HEK293 (cell line): Measurements from ENCODE around the gene OLFM2.

Experiments
- FEZF1 ChIP-seq: fragments of 450-650 bp; formaldehyde crosslinking; IDR thresholded peaks from 2 replicates; pipeline ENCODE4 v1.5.1; 2016; ENCODE audit warnings: missing biosample characterization, missing genetic modification characterization
- GLIS2 ChIP-seq: fragments of 450-650 bp; formaldehyde crosslinking; IDR thresholded peaks from 2 replicates; pipeline ENCODE4 v1.5.1; 2016; ENCODE audit warnings: missing biosample characterization, missing genetic modification characterization
- IKZF3 ChIP-seq: fragments of 450-650 bp; IDR thresholded peaks from 2 replicates; pipeline ENCODE4 v1.5.0; 2018; ENCODE audit warnings: missing biosample characterization, mild to moderate bottlenecking, missing genetic modification characterization, moderate library complexity
- KLF8 ChIP-seq: fragments of 450-650 bp; formaldehyde crosslinking; IDR thresholded peaks from 2 replicates; pipeline ENCODE4 v1.5.1; 2016; ENCODE audit warnings: missing biosample characterization, missing genetic modification characterization
- RBAK ChIP-seq: fragments of 450-650 bp; formaldehyde crosslinking; IDR thresholded peaks from 2 replicates; pipeline ENCODE4 v1.5.1; 2016; ENCODE audit warnings: missing biosample characterization, missing genetic modification characterization
- TCF7L2 ChIP-seq: IDR thresholded peaks from 2 replicates; pipeline ENCODE4 v1.6.1; 2011; ENCODE audit warnings: low read depth, mild to moderate bottlenecking, inconsistent platforms, low read length, moderate library complexity, borderline replicate concordance
- ZBTB7A ChIP-seq: fragments of 450-650 bp; formaldehyde crosslinking; IDR thresholded peaks from 2 replicates; pipeline ENCODE4 v1.5.1; 2016; ENCODE audit warnings: low read depth, missing biosample characterization, missing genetic modification characterization
- ZBTB8A ChIP-seq: fragments of 450-650 bp; formaldehyde crosslinking; IDR thresholded peaks from 2 replicates; pipeline ENCODE4 v1.5.1; 2016; ENCODE audit warnings: missing biosample characterization, missing genetic modification characterization
- ZIC2 ChIP-seq: fragments of 450-650 bp; formaldehyde crosslinking; IDR thresholded peaks from 2 replicates; pipeline ENCODE4 v1.5.1; 2016; ENCODE audit warnings: missing biosample characterization, missing genetic modification characterization
- ZNF112 ChIP-seq: fragments of 450-650 bp; formaldehyde crosslinking; IDR thresholded peaks from 2 replicates; pipeline ENCODE4 v1.5.0; 2017; ENCODE audit warnings: missing biosample characterization, missing genetic modification characterization
- ZNF24 ChIP-seq: fragments of 450-650 bp; formaldehyde crosslinking; IDR thresholded peaks from 2 replicates; pipeline ENCODE4 v1.5.1; 2016; ENCODE audit warnings: missing biosample characterization, missing genetic modification characterization
- ZNF423 ChIP-seq: fragments of 450-650 bp; formaldehyde crosslinking; IDR thresholded peaks from 2 replicates; pipeline ENCODE4 v1.5.1; 2016; ENCODE audit warnings: missing biosample characterization, missing genetic modification characterization
- ZNF48 ChIP-seq: fragments of 450-650 bp; formaldehyde crosslinking; IDR thresholded peaks from 2 replicates; pipeline ENCODE4 v1.5.1; 2016; ENCODE audit warnings: missing biosample characterization, missing genetic modification characterization
- ZNF549 ChIP-seq: fragments of 450-650 bp; IDR thresholded peaks from 2 replicates; pipeline ENCODE4 v1.5.1; 2018; ENCODE audit warnings: missing biosample characterization, missing genetic modification characterization, mild to moderate bottlenecking, inconsistent platforms, moderate library complexity
- ZNF623 ChIP-seq: fragments of 450-650 bp; formaldehyde crosslinking; IDR thresholded peaks from 2 replicates; pipeline ENCODE4 v1.5.1; 2016; ENCODE audit warnings: missing biosample characterization, missing genetic modification characterization
- ZNF701 ChIP-seq: fragments of 450-650 bp; formaldehyde crosslinking; IDR thresholded peaks from 2 replicates; pipeline ENCODE4 v1.5.1; 2016; ENCODE audit warnings: missing biosample characterization, missing genetic modification characterization
- ZNF747 ChIP-seq: fragments of 450-650 bp; formaldehyde crosslinking; IDR thresholded peaks from 2 replicates; pipeline ENCODE4 v1.5.1; 2016; ENCODE audit warnings: missing biosample characterization, missing genetic modification characterization
- ZSCAN16 ChIP-seq: fragments of 450-650 bp; formaldehyde crosslinking; IDR thresholded peaks from 2 replicates; pipeline ENCODE4 v1.5.1; 2016; ENCODE audit warnings: missing biosample characterization, missing genetic modification characterization
- TF ChIP-seq, protein P1 (sequence below): fragments of 450-650 bp; formaldehyde crosslinking; IDR thresholded peaks from 2 replicates; pipeline ENCODE4 v1.5.1; 2016; ENCODE audit warnings: missing biosample characterization, missing genetic modification characterization, borderline replicate concordance
- TF ChIP-seq, protein P2 (sequence below): fragments of 450-650 bp; formaldehyde crosslinking; IDR thresholded peaks from 2 replicates; pipeline ENCODE4 v1.5.1; 2016; ENCODE audit warnings: missing biosample characterization, missing genetic modification characterization, borderline replicate concordance
- TF ChIP-seq, protein P3 (sequence below): sonication (generic); formaldehyde crosslinking; IDR thresholded peaks from 2 replicates; pipeline ENCODE4 v1.8.1; 2022; ENCODE audit warnings: mild to moderate bottlenecking, moderate library complexity, missing genetic modification reagents
- TF ChIP-seq, protein P4 (sequence below): fragments of 450-650 bp; IDR thresholded peaks from 2 replicates; pipeline ENCODE4 v1.5.1; 2018; ENCODE audit warnings: missing biosample characterization, missing genetic modification characterization
- TF ChIP-seq, protein P5 (sequence below): fragments of 450-650 bp; formaldehyde crosslinking; IDR thresholded peaks from 2 replicates; pipeline ENCODE4 v1.5.1; 2016; ENCODE audit warnings: missing biosample characterization, missing genetic modification characterization
- TF ChIP-seq, protein P6 (sequence below): fragments of 450-650 bp; formaldehyde crosslinking; IDR thresholded peaks from 2 replicates; pipeline ENCODE4 v1.5.1; 2016; ENCODE audit warnings: missing biosample characterization, missing genetic modification characterization, low read depth

Gene OLFM2

DNA sequence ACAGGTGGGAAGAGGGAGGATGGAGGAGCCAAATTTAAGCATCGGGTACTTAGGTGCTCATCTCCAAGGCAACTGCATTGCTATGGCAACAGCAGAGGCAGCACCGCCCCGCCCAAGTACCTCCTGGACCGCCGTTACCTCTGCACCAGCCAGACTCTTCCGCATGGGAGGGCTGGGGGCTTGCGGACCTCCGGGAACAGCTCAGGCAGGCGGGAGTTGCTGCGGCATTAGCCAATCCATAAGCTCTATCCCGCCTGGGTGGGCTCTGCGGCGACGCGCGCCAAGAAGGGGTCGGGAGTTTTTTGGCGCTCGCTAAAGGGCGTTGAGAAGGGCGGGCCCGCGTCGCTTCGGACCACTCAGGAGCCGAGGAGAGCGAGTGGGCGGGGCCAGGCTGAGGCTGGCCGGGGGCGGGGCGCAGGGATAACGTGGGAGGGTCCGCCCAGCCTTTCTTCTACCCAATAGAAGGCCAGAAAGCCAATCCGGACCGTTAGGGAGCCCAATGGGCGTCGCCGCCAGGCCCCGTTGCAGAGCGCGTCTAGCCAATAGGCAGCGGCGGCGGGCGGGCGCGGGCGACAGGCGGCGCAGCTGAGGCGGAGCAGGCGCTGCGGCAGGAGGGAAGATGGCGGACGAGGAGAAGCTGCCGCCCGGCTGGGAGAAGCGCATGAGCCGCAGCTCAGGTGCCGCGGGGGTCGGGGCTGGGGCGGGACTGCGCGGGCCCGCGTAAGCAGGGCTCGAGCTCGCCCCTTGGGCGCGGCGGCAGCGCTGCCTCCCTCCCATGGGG lies 101.4 kb downstream of the OLFM2 start, which contains the start of gene PIN1 (continued):
- TF ChIP-seq ZNF549 (no peak), ZIC2 (tag by site-specific recombination) (no peak), ZNF24 (tag by site-specific recombination) (no peak), ZNF112 (no peak), ZBTB8A (tag by site-specific recombination) (peak; percentile 35; the same call in 1 of the 2 replicates), ZSCAN16 (tag by site-specific recombination) (no peak), FEZF1 (no peak), IKZF3 (tag by site-specific recombination) (no peak), ZNF423 (tag by site-specific recombination) (no peak), ZNF747 (tag by site-specific recombination) (no peak), KLF8 (peak; percentile 97), ZNF701 (tag by site-specific recombination) (no peak), ZNF623 (tag by site-specific recombination) (no peak), ZBTB7A (tag by site-specific recombination) (no peak), ZNF48 (tag by site-specific recombination) (no peak), RBAK (tag by site-specific recombination) (no peak), GLIS2 (tag by site-specific recombination) (peak; percentile 82), TCF7L2 (no peak)
- TF ChIP-seq, protein P1, sequence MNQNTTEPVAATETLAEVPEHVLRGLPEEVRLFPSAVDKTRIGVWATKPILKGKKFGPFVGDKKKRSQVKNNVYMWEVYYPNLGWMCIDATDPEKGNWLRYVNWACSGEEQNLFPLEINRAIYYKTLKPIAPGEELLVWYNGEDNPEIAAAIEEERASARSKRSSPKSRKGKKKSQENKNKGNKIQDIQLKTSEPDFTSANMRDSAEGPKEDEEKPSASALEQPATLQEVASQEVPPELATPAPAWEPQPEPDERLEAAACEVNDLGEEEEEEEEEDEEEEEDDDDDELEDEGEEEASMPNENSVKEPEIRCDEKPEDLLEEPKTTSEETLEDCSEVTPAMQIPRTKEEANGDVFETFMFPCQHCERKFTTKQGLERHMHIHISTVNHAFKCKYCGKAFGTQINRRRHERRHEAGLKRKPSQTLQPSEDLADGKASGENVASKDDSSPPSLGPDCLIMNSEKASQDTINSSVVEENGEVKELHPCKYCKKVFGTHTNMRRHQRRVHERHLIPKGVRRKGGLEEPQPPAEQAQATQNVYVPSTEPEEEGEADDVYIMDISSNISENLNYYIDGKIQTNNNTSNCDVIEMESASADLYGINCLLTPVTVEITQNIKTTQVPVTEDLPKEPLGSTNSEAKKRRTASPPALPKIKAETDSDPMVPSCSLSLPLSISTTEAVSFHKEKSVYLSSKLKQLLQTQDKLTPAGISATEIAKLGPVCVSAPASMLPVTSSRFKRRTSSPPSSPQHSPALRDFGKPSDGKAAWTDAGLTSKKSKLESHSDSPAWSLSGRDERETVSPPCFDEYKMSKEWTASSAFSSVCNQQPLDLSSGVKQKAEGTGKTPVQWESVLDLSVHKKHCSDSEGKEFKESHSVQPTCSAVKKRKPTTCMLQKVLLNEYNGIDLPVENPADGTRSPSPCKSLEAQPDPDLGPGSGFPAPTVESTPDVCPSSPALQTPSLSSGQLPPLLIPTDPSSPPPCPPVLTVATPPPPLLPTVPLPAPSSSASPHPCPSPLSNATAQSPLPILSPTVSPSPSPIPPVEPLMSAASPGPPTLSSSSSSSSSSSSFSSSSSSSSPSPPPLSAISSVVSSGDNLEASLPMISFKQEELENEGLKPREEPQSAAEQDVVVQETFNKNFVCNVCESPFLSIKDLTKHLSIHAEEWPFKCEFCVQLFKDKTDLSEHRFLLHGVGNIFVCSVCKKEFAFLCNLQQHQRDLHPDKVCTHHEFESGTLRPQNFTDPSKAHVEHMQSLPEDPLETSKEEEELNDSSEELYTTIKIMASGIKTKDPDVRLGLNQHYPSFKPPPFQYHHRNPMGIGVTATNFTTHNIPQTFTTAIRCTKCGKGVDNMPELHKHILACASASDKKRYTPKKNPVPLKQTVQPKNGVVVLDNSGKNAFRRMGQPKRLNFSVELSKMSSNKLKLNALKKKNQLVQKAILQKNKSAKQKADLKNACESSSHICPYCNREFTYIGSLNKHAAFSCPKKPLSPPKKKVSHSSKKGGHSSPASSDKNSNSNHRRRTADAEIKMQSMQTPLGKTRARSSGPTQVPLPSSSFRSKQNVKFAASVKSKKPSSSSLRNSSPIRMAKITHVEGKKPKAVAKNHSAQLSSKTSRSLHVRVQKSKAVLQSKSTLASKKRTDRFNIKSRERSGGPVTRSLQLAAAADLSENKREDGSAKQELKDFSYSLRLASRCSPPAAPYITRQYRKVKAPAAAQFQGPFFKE, result no peak
- TF ChIP-seq, protein P2, sequence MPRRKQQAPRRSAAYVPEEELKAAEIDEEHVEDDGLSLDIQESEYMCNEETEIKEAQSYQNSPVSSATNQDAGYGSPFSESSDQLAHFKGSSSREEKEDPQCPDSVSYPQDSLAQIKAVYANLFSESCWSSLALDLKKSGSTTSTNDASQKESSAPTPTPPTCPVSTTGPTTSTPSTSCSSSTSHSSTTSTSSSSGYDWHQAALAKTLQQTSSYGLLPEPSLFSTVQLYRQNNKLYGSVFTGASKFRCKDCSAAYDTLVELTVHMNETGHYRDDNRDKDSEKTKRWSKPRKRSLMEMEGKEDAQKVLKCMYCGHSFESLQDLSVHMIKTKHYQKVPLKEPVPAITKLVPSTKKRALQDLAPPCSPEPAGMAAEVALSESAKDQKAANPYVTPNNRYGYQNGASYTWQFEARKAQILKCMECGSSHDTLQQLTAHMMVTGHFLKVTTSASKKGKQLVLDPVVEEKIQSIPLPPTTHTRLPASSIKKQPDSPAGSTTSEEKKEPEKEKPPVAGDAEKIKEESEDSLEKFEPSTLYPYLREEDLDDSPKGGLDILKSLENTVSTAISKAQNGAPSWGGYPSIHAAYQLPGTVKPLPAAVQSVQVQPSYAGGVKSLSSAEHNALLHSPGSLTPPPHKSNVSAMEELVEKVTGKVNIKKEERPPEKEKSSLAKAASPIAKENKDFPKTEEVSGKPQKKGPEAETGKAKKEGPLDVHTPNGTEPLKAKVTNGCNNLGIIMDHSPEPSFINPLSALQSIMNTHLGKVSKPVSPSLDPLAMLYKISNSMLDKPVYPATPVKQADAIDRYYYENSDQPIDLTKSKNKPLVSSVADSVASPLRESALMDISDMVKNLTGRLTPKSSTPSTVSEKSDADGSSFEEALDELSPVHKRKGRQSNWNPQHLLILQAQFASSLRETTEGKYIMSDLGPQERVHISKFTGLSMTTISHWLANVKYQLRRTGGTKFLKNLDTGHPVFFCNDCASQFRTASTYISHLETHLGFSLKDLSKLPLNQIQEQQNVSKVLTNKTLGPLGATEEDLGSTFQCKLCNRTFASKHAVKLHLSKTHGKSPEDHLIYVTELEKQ (tag by site-specific recombination), result no peak
- TF ChIP-seq, protein P3, sequence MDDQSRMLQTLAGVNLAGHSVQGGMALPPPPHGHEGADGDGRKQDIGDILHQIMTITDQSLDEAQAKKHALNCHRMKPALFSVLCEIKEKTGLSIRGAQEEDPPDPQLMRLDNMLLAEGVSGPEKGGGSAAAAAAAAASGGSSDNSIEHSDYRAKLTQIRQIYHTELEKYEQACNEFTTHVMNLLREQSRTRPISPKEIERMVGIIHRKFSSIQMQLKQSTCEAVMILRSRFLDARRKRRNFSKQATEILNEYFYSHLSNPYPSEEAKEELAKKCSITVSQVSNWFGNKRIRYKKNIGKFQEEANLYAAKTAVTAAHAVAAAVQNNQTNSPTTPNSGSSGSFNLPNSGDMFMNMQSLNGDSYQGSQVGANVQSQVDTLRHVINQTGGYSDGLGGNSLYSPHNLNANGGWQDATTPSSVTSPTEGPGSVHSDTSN (CRISPR knock-in tag), result no peak
- TF ChIP-seq, protein P4, sequence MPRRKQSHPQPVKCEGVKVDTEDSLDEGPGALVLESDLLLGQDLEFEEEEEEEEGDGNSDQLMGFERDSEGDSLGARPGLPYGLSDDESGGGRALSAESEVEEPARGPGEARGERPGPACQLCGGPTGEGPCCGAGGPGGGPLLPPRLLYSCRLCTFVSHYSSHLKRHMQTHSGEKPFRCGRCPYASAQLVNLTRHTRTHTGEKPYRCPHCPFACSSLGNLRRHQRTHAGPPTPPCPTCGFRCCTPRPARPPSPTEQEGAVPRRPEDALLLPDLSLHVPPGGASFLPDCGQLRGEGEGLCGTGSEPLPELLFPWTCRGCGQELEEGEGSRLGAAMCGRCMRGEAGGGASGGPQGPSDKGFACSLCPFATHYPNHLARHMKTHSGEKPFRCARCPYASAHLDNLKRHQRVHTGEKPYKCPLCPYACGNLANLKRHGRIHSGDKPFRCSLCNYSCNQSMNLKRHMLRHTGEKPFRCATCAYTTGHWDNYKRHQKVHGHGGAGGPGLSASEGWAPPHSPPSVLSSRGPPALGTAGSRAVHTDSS (tag by site-specific recombination), result no peak
- TF ChIP-seq, protein P5, sequence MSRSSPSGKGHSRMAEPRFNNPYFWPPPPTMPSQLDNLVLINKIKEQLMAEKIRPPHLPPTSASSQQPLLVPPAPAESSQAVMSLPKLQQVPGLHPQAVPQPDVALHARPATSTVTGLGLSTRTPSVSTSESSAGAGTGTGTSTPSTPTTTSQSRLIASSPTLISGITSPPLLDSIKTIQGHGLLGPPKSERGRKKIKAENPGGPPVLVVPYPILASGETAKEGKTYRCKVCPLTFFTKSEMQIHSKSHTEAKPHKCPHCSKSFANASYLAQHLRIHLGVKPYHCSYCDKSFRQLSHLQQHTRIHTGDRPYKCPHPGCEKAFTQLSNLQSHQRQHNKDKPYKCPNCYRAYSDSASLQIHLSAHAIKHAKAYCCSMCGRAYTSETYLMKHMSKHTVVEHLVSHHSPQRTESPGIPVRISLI (tag by site-specific recombination), result no peak
- TF ChIP-seq, protein P6, sequence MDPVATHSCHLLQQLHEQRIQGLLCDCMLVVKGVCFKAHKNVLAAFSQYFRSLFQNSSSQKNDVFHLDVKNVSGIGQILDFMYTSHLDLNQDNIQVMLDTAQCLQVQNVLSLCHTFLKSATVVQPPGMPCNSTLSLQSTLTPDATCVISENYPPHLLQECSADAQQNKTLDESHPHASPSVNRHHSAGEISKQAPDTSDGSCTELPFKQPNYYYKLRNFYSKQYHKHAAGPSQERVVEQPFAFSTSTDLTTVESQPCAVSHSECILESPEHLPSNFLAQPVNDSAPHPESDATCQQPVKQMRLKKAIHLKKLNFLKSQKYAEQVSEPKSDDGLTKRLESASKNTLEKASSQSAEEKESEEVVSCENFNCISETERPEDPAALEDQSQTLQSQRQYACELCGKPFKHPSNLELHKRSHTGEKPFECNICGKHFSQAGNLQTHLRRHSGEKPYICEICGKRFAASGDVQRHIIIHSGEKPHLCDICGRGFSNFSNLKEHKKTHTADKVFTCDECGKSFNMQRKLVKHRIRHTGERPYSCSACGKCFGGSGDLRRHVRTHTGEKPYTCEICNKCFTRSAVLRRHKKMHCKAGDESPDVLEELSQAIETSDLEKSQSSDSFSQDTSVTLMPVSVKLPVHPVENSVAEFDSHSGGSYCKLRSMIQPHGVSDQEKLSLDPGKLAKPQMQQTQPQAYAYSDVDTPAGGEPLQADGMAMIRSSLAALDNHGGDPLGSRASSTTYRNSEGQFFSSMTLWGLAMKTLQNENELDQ (tag by site-specific recombination), result no peak
